GM19099 (cell line): ENCODE results near the gene NCAPD3.

ENCODE experiments used
- POLR2A ChIP-seq: IDR thresholded peaks from 3 replicates; pipeline ENCODE4 v1.6.1; 2011; ENCODE audit warnings: low read depth; ENCODE audit not compliant: insufficient read length; ENCODE audit errors: extremely low read depth

NCAPD3 gene

DNA sequence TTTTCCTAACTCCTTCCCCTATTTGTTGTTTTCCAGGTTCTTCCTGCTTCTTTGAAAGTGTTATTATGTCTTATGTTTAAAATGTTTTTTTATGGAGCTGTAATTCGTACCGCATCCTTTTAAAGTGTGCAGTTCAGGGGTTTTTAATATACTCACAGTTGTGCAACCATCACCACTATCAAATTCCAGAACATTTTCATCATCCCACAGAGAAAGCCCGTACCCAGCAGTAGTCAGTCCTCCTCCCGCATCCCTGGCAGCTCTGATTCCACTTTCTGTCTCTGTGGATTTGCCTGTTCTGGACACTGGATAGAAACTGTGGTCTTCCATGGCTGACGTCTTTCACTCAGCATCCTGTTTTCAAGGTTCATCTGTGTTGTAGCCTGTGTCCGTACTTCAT lies 81.2 kb downstream of the NCAPD3 start:
- no peak for TF ChIP-seq POLR2A

DNA sequence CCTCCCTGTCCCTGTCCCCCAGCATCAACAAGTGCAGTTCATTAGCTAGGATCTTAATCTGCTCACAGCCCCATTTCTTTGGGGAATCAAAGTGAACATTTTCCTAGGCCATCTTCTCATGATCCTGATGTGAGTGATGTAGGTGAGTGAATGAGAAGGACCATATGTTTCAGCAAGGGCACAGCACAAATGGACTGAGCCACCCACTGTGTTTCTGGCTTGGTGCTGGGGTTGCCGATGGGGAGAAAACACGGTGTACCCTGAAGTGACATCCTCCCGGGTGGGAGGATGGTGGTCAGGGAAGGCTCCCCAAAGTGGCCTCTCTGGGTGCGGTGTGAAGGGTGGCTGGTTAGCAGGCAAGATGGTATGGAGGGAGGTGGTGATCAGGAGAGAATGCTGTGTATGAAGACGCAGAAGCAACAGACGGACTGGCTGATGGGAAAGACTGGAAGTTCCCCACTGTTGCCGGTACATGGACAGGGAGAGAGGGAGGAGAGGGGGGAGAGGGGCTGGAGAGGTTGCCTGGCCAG lies 82.7 kb downstream of the NCAPD3 start:
- TF ChIP-seq POLR2A, result no peak

DNA sequence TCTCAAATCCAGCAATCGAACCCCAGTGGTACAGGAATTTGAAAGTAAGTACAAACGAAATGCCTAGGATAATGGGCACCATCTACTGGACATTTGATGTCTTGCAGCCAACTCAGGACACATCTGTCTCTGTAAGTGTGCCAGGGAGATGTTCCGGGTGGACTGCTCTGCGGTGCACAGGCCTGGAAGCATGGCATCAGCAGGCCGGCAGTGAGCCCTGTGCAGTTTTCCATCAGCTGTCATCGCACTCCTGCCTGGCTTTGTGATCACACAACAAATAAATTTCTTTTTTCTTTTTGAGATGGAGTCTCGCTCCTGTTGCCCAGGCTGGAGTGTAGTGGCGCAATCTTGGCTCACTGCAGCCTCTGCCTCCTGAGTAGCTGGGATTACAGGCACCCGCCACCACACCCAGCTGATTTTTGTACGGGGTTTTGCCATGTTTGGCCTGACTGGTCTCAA lies 83.9 kb downstream of the NCAPD3 start:
- TF ChIP-seq POLR2A, result no peak

DNA sequence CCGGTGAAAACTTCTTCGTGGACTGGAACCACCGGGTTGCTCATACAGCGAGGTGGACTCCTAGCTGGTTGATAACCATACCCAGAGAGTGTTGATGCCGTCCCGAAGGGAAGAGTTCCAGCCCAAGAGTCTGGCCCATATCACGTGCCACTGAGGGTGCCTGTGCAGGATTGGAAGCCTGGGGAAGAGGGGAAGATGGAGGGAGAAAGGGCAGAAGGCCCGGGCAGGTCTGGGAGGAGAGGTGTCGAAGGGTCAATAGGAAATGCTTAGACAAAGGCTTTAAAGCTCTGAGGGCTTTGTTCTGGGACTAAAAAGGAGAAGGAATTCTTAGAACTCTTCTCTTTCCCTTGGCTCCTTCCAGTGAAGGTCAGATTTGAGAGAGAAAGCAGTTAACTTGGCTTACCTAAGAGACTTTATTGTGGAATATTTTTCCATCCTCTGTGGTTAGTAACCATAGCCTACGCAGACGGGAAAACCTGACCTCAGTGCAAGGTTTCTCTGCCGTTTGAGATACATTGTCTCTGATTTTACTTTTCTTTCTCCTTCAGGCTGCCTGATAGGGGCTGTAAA lies 84.4 kb downstream of the NCAPD3 start:
- TF ChIP-seq POLR2A, result no peak

DNA sequence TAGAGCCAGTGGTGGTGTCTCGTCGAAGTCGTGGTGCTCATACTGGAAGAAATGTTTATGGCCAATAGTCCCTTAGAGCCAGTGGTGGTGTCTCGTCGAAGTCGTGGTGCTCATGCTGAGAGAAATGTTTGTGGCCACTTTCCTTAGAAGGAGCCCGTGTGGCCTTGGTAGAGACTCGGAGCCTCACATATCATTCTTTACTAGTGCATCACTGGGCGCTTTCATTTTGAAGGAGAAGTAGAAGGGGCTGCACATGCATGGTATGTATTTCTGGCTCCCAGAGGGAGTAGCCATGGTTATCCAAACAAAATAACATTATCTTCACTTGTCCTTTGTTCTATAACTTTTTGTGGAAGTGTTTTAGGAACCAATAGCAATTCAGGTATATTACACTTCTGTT lies 85.4 kb downstream of the NCAPD3 start:
- no peak for TF ChIP-seq POLR2A

DNA sequence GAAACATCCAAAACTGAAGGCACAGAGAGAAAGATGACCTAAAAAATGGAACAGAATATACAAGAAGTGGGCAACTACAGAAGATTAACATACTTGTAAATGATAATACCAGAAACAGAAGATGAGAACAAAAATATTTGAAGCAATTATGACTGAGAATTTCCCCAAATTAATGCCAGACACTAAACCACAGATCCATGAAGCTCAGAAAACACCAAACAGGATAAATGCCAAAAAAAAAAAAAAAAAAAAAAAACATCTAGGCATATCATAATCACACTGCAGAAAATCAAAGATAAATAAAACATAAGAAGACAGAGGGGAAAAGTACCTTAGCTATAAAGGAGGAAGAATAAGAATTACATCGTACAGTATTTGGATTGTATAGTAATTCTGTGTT lies 89.6 kb downstream of the NCAPD3 start:
- TF ChIP-seq POLR2A, result no peak

DNA sequence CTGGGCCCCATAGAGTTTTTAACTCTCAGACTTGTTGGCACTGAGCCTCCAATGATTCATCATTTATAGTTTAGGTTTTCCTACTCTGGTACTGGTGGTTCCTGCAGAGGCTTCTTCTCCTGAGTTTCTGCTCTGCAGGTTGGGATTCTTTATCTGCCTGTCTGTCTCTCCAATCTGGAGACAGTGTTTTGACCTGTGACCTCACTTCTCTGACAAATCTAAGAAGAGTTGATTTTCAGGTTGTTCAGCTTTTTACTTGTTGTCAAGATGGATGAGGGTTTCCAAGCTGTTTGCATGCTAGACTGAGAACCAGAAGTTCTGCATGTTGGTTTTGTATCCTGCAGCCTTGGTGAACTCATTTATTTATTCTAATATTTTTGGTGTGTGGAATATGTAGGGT lies 91.0 kb downstream of the NCAPD3 start:
- no peak for TF ChIP-seq POLR2A

DNA sequence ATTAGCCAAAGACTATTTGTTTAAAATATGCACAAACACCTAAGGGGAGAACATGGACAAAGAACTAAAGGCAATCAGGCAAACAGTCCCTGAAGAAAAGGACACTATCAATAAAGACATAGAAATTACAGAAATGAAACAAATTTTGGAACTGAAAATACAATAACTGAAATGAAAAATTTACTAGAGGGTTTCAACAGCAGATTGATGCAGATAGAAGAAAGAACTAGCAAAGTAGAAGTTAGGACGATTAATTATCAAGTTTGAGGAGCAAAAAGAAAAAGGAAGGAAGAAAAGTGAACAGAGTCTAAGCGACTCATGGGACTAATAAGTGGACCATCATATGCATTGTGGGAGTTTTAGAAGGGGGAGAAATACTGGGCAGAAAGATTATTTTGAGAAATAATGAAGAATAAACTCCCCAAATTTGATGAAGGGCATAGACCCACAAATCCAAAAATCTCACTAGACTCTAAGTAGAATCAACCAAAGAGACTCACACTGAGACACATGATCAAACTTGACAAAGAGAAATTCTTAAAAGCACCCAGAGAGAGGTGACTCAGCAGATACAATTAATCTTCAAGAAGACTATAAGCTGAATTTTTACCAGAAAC lies 92.0 kb downstream of the NCAPD3 start:
- TF ChIP-seq POLR2A, result no peak

DNA sequence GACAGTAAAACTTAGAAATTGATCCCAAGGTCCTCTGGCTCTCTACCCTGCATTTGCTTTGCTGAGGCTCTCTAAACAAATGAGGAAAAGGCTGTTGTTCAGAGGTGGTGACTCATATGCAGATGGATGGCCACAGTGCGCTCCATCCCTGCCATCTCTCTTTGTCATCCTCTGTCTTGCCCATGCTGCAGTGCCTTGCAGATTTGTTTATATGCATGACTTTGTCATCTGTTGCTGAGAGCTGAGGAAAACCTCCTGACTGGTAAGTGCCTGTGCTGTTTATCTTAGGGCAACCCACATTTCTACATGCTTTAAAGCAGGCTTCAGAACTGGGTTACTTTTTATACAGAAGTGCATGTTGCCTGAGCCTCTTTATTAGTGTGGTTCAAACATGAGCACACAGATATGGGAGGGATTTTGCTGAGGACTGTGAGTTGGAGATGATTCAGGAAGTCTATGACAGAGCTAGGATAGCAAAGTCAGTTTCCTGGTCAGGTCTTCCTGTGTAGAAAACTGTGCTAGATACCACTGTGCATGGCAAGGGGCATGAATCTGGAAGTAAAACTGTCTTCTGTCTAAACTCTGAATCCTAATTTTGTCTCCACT lies 97.4 kb downstream of the NCAPD3 start:
- TF ChIP-seq POLR2A, result no peak

DNA sequence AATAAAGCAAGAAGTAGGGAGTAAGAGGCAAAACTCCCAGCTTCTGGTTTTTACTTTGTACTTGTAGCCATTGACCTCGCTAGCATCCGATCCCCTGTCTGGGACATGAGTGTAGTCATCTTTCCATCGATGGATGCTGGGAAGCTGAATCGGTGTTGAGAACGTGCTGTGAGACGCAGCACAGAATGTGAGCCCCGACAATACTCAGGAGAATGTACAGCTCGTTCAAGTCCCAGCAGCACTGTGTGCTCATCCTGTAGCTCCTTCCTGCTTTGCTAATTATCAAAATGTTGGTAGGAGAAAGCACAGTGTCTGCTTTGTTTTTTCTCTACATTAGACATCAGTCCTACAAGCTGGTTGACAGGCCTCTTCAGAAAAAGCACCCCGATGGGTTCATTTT lies 98.3 kb downstream of the NCAPD3 start:
- TF ChIP-seq POLR2A, result no peak

DNA sequence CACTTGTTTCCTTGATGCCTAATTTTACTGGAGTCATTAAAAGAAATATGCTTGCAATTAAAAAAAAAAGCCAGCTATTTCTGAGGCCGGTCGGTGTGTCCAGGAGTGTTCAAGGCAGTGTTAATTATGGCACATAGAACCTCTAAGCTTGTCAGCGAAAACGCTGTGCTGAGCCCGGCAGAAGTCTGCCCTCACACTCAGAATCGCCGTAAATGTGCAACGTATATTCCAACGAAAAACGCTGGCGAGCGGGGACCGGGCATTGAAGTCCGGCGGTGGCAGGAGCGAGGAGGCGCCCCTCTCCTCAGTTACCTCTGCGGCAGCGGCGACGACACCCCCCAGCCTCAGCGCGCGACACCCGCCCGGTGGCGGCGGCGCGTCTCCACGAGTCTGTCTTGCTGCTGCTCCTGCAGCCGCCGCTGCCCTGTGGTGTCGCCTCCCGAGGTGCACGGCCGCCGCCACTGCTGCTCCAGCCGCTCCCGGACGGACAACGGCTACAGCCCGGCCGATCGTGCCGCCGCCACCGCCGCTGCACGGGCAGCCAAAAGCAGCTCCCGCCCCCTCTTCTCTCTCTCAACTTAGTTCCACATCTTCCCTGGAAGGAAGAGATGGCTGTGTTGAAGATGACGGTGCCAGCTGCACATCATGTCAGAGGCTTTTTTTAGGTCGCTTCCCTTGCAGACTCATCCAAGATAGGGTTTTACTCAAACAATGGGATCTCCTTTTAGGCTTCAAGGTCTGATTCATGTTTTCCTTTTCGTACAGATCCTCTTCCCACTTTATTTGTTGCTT lies 98.9 kb downstream of the NCAPD3 start:
- no peak for TF ChIP-seq POLR2A

DNA sequence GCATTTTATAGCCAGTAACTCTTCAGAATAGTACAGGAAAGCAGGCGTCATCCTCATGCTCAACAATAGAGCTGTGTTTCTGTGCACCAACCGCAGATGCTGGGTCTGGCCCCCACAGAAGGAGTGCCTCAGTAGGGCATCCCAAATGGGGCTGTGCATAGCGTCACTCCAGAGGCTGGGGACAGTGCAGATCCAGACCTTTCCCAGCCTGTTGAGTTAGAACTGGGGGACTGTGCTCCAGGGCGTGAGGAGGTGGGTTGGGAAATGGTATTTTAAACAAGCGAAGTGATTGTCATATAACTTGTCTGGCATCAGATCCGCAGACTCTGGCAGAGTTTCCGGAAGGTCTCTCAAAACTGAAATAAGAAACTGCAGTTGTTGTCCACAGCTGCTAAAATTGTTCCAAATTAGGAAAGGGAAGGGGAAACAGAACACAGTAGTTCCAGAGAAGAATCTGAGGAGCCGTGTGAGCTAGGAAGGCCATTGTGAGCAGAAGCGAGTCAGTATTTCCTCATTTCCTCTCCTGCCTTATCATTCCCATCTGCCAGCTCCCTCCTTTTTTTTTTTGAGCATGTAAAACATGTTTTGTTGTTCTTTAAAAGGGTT lies 102.7 kb downstream of the NCAPD3 start:
- TF ChIP-seq POLR2A, result no peak

DNA sequence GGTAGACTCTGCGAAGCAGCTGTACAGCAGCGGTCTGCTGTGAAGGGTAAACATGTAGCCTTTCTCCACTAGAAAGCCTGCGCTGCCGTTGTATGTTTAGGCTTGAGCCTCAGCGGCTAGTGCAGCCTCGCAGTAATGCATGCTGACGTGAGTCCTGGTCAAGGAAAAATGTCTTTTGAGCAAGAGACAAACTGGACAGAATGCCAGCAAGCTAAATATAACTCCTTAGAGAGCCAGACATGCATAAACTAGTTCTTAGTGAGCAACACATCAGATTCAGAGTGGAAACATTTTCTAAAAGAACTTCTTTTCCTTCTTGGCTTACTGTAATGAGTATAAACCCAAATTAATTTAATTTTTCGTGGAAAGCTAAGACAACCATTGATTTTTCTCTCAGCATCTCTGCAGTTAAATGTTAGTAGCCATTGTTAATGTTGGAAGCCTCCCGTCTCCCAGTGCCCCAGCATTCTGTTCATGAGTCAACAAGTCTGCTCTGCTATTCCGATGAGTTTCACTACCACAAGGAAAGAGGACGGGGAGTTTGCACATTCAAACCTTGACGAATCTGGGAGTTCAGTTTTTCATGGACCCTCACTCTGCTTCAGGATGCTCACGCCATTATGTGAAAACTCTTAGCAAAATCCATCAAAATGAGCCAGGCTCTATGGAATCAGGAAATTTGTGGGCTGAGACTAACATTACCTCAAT lies 103.5 kb downstream of the NCAPD3 start:
- no peak for TF ChIP-seq POLR2A

DNA sequence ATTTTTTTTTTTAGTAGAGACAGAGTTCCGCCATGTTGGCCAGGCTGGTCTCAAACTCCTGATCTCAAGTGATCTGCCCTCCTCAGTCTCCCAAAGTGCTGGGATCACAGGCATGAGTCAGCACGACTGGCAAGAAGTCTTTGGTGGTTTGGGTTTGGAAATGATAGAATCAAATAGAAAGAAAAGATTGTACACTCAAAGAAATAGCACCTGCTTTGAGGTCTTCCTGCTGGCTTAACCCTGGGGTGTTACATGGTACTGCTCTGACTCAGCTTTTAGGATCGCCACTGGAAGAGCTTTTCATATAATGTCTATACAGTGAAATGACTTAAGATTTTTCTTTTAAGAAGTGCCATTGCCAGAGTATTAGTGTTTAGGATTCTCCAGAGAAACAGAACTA lies 104.7 kb downstream of the NCAPD3 start:
- no peak for TF ChIP-seq POLR2A
